HUDEP-2 (cell line): ENCODE measurements around the gene LAMC2.
A peak's percentile ranks its signal among the peaks of the same experiment; 100 is the strongest.

Experiments used
- DNase-seq, 76 experiments: peaks; one replicate each; lab custom pipeline; 2025; ENCODE audit not compliant: unreplicated experiment in 76 of 76; lab: John Stamatoyannopoulos, UW

The LAMC2 gene

GRCh38 chr1:183281553-183282091, 95.6 kb downstream of the LAMC2 start:
- DNase-seq: peak in 69 of 76 experiments; percentile 5 to 82 (median 46)

- DNase-seq: no peak
Observed at GRCh38 chr1:183282101-183282855, 96.2 kb downstream of the LAMC2 start.

GRCh38 chr1:183283286-183283685, 97.2 kb downstream of the LAMC2 start:
- DNase-seq: no peak

GRCh38 chr1:183284086-183284485, 98.0 kb downstream of the LAMC2 start:
- DNase-seq: no peak

DNA sequence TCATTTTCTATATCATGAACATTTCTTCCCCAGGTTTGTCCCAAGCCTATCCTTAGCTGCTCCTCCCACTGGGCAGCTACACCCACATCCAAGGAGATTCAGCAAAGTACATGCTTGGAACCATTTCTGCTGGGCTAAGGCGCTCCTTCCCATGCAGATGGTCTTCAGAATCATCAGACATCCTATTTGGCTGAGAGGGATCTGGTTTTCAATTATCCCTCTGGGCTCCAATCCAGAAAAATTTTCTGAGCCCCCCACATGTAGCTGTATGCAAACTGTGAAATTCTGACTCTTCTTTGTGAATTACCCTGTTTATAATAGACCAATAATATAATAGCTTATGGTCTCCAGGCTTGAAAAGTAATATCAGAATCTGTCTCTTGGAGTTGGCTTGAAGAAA, 99.2 kb downstream of the LAMC2 start:
- no peak for DNase-seq

- no peak for DNase-seq
Observed at GRCh38 chr1:183285746-183286145, 99.7 kb downstream of the LAMC2 start.

- peak in 9 of 76 experiments; percentile 3 to 28 (median 7) for DNase-seq
Observed at GRCh38 chr1:183287191-183287675, 101.2 kb downstream of the LAMC2 start.

- DNase-seq: no peak
Observed at GRCh38 chr1:183288583-183288982, 102.5 kb downstream of the LAMC2 start.

- DNase-seq: peak in 2 of 76 experiments; percentile 11 to 14
Observed at GRCh38 chr1:183289051-183289496, 103.0 kb downstream of the LAMC2 start.

DNA sequence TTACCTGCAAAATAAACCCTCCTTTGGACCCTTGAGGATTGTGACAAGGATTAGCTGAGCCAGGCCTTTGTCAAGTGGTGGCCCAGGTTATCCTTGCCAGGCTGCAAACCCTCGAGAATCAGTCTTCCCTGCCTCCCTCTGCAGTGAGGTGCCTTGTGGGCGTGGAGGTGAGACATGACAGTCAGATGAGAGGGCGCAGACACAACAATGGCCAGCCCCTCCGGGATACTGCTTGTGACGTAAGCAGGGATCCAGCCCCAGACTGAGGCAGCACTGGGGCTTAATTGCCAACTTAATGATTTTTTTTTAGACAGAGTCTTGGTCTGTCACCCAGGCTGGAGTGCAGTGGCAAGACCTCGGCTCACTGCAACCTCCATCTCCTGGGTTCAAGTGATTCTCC, 104.6 kb downstream of the LAMC2 start:
- DNase-seq: no peak

- no peak for DNase-seq
Observed at GRCh38 chr1:183291216-183291762, 105.2 kb downstream of the LAMC2 start.

GRCh38 chr1:183291802-183292514, 105.9 kb downstream of the LAMC2 start:
- DNase-seq: no peak

- no peak for DNase-seq
Observed at GRCh38 chr1:183293241-183293640, 107.2 kb downstream of the LAMC2 start.

- no peak for DNase-seq
Observed at GRCh38 chr1:183293876-183294275, 107.8 kb downstream of the LAMC2 start.
